PFSK-1 (cell line): ENCODE data around the gene IQCK.

Experiments
- FOXP2 ChIP-seq: optimal IDR thresholded peaks from 2 replicates; pipeline ENCODE3; 2011; ENCODE audit warnings: borderline replicate concordance, control low read depth, inconsistent platforms; ENCODE audit not compliant: insufficient read depth; ENCODE audit errors: extremely low read length, extremely low read depth
- POLR2AphosphoS5 ChIP-seq: IDR thresholded peaks from 2 replicates; pipeline ENCODE4 v1.6.1; 2012; ENCODE audit warnings: low read depth, mild to moderate bottlenecking, control low read depth, low read length, moderate library complexity
- REST ChIP-seq, 2 experiments: IDR thresholded peaks; 2 replicates each; pipeline versions ENCODE4 v1.6.1 to v1.8.0; 2011 to 2012; ENCODE audit warnings: low read depth in 2 of 2, low read length in 2 of 2, control low read depth in 1 of 2, inconsistent platforms in 1 of 2, mild to moderate bottlenecking in 1 of 2, moderate library complexity in 1 of 2; ENCODE audit not compliant: insufficient read depth in 1 of 2
- SIN3A ChIP-seq: IDR thresholded peaks from 2 replicates; pipeline ENCODE4 v1.6.1; 2012; ENCODE audit warnings: mild to moderate bottlenecking, low read length, moderate library complexity, borderline replicate concordance; ENCODE audit not compliant: insufficient read depth
- TAF1 ChIP-seq: IDR thresholded peaks from 2 replicates; pipeline ENCODE4 v1.6.1; 2012; ENCODE audit warnings: low read length, control low read depth, borderline replicate concordance; ENCODE audit not compliant: insufficient read depth

Gene IQCK

GRCh38 chr16:19754644-19755036 is 36.6 kb downstream of the IQCK start:
- no peak for TF ChIP-seq TAF1
- TF ChIP-seq POLR2AphosphoS5: no peak
- no peak for TF ChIP-seq FOXP2
- no peak for TF ChIP-seq SIN3A

- TF ChIP-seq FOXP2 (no peak), SIN3A (no peak), POLR2AphosphoS5 (no peak), TAF1 (no peak), REST (IDR thresholded peaks at IDR 0.05; ENCODE audit: insufficient read depth in 1 of 2, low read depth in 2 of 2, low read length in 2 of 2) (no peak)
Measured at GRCh38 chr16:19755268-19755667, 37.2 kb downstream of the IQCK start.

GRCh38 chr16:19757026-19757425 is 39.0 kb downstream of the IQCK start:
- TF ChIP-seq SIN3A: no peak
- TF ChIP-seq TAF1: no peak
- no peak for TF ChIP-seq REST (IDR thresholded peaks at IDR 0.05; ENCODE audit: insufficient read depth in 1 of 2, low read depth in 2 of 2, low read length in 2 of 2)
- no peak for TF ChIP-seq POLR2AphosphoS5
- no peak for TF ChIP-seq FOXP2

GRCh38 chr16:19757762-19758595 is 39.9 kb downstream of the IQCK start:
- no peak for TF ChIP-seq TAF1
- no peak for TF ChIP-seq REST (IDR thresholded peaks at IDR 0.05; ENCODE audit: insufficient read depth in 1 of 2, low read depth in 2 of 2, low read length in 2 of 2)
- no peak for TF ChIP-seq FOXP2
- TF ChIP-seq SIN3A: no peak
- TF ChIP-seq POLR2AphosphoS5: no peak

- TF ChIP-seq FOXP2 (no peak), POLR2AphosphoS5 (no peak), SIN3A (no peak), REST (IDR thresholded peaks at IDR 0.05; ENCODE audit: insufficient read depth in 1 of 2, low read depth in 2 of 2, low read length in 2 of 2) (no peak), TAF1 (no peak)
Measured at GRCh38 chr16:19760356-19761060, 42.4 kb downstream of the IQCK start.
